Ascending aorta (tissue), 2 donors: ENCODE data around the gene C19orf25. TPM values are rescaled to one million over a fixed set of nuclear protein-coding genes. Genes with fewer than 3 reads are reported as not detected.

Experiments used
- DNase-seq, 2 donors: peaks; one replicate each; pipeline ENCODE4 v3.0.0-alpha.2; 2019; ENCODE audit warnings: low spot score in 2 of 2
- H3K27ac ChIP-seq, 2 donors: fragments of 200-600 bp; sonication (generic); one replicate each; pipeline ENCODE4 v1.5.1; 2016 to 2017; ENCODE audit warnings: mild to moderate bottlenecking in 1 of 2
- H3K27me3 ChIP-seq: fragments of 200-600 bp; sonication (generic); one replicate; pipeline ENCODE4 v1.5.1; 2017
- H3K36me3 ChIP-seq, 2 donors: fragments of 200-600 bp; sonication (generic); one replicate each; pipeline ENCODE4 v1.5.1; 2016
- H3K4me1 ChIP-seq, 2 donors: fragments of 200-600 bp; sonication (generic); one replicate each; pipeline ENCODE4 v1.5.1; 2016 to 2017; ENCODE audit warnings: mild to moderate bottlenecking in 1 of 2
- H3K4me3 ChIP-seq, 2 donors: fragments of 200-600 bp; sonication (generic); one replicate each; pipeline ENCODE4 v1.5.1; 2016 to 2017; ENCODE audit warnings: mild to moderate bottlenecking in 1 of 2
- H3K9me3 ChIP-seq, 2 donors: fragments of 200-600 bp; sonication (generic); one replicate each; pipeline ENCODE4 v1.5.1; 2016
- CTCF ChIP-seq, 3 experiments: fragments of 200-600 bp in 2 of 3; fragments of 450-650 bp in 1 of 3; sonication (generic) in 2 of 3; IDR thresholded peaks; one replicate each; pipeline ENCODE4 v1.5.1; 2016 to 2019; ENCODE audit warnings: antibody characterized with exemption in 3 of 3, mild to moderate bottlenecking in 1 of 3, moderate library complexity in 1 of 3
- intact Hi-C: fragments of 100-400 bp; cut with DNase I; formaldehyde crosslinking; loops from one replicate; pipeline ENCODE4 v1.15.1; 2023
- total RNA-seq: library from RNA; depleted of rRNA; stranded (reverse); fragments of >200 nt; gene quantifications from one replicate; pipeline ENCODE4 v1.1.0, GENCODE V29; 2016

C19orf25 gene
- total RNA-seq, 1 donor from 2014 or later, result 32.7 TPM

- intact Hi-C loops, result no loop called here
- TF ChIP-seq CTCF (IDR thresholded peaks at IDR 0.05), result no peak
- Histone ChIP-seq H3K4me1 (no peaks in the 10 kb centered on the region), H3K36me3 (no peaks in the 10 kb centered on the region), H3K27ac (no peak overlapping the region), H3K4me3 (no peak overlapping the region), H3K27me3 (peaks cover 17% of the 10 kb centered on the region), H3K9me3 (no peaks in the 10 kb centered on the region)
- DNase-seq, result no peak
Observed at GRCh38 chr19:1524972-1525325, 45.9 kb upstream of the C19orf25 start.

- no peak overlapping the region for H3K27ac ChIP-seq
- no peaks in the 10 kb centered on the region for H3K9me3 ChIP-seq
- H3K27me3 ChIP-seq, result peaks cover 17% of the 10 kb centered on the region
- H3K4me1 ChIP-seq, result no peaks in the 10 kb centered on the region
- DNase-seq, result no peak
- no peak for TF ChIP-seq CTCF (IDR thresholded peaks at IDR 0.05)
- no peaks in the 10 kb centered on the region for H3K36me3 ChIP-seq
- H3K4me3 ChIP-seq, result peak overlapping the region; percentile 13 to 42
- intact Hi-C loops, result no loop called here
Observed at GRCh38 chr19:1524287-1524971, 45.4 kb upstream of the C19orf25 start.

GRCh38 chr19:1523412-1524286 lies 44.6 kb upstream of the C19orf25 start, which contains the start of gene PLK5:
Gene PLK5 (plus strand): TSS chr19:1524077. CDS start chr19:1526997, 2,920 bp downstream.
- Histone ChIP-seq H3K4me1 (no peaks in the 10 kb centered on the region), H3K36me3 (no peaks in the 10 kb centered on the region), H3K27me3 (peaks cover 17% of the 10 kb centered on the region), H3K9me3 (no peaks in the 10 kb centered on the region), H3K27ac (no peak within 1 kb of the TSS), H3K4me3 (peak within 1 kb of the TSS; percentile 13 to 42)
- TF ChIP-seq CTCF (IDR thresholded peaks at IDR 0.05), result no peak
- DNase-seq, result no peak
- intact Hi-C loops, result no loop called here

- H3K27me3 ChIP-seq, result peaks cover 14% of the 10 kb centered on the region
- DNase-seq, result no peak
- no peaks in the 10 kb centered on the region for H3K36me3 ChIP-seq
- intact Hi-C loops, result no loop called here
- TF ChIP-seq CTCF (IDR thresholded peaks at IDR 0.05), result no peak
- H3K27ac ChIP-seq, result no peak overlapping the region
- H3K9me3 ChIP-seq, result no peaks in the 10 kb centered on the region
- H3K4me3 ChIP-seq, result no peak overlapping the region
- no peaks in the 10 kb centered on the region for H3K4me1 ChIP-seq
Observed at GRCh38 chr19:1522838-1523237, 43.8 kb upstream of the C19orf25 start.

- no peak for DNase-seq
- Histone ChIP-seq H3K36me3 (no peaks in the 10 kb centered on the region), H3K9me3 (no peaks in the 10 kb centered on the region), H3K4me3 (no peak overlapping the region), H3K27ac (no peak overlapping the region), H3K27me3 (peaks cover 14% of the 10 kb centered on the region), H3K4me1 (no peaks in the 10 kb centered on the region)
- TF ChIP-seq CTCF (IDR thresholded peaks at IDR 0.05), result no peak
- intact Hi-C loops, result no loop called here
Observed at GRCh38 chr19:1522061-1522460, 43.0 kb upstream of the C19orf25 start.
